HEK293 (cell line): ENCODE measurements around the gene LMBR1.
"Not testable (repeated sequence)": the region's sequence is repeated elsewhere in the genome, so short reads cannot be mapped to it uniquely, and the experiment has no call there.

Experiments
- CTCF ChIA-PET: fragments of 350-600 bp; formaldehyde crosslinking; extraction: SDS; loops from one replicate; lab custom pipeline; 2021; ENCODE audit warnings: antibody characterized with exemption; lab: Yijun Ruan, JAX
- POLR2A ChIA-PET: fragments of 300-600 bp; formaldehyde crosslinking; extraction: SDS; loops from one replicate; lab custom pipeline; 2020; ENCODE audit warnings: antibody characterized with exemption, inconsistent platforms; lab: Yijun Ruan, JAX
- H3K27ac ChIP-seq: fragments of 200-500 bp; sonication (Bioruptor generic); 2 replicates; pipeline ENCODE4 v1.5.1; 2014; ENCODE audit warnings: low read depth, low read length, control low read depth, inconsistent platforms; ENCODE audit errors: extremely low read depth
- H3K36me3 ChIP-seq, 2 experiments: fragments of 200-500 bp in 1 of 2; sonication (Bioruptor generic) in 1 of 2; 1 replicate in 1 of 2; 2 replicates in 1 of 2; pipeline ENCODE4 v1.5.1; 2014 to 2017; ENCODE audit warnings: inconsistent platforms in 2 of 2, low read length in 2 of 2; ENCODE audit not compliant: control insufficient read depth in 2 of 2, insufficient read depth in 1 of 2
- H3K4me1 ChIP-seq: fragments of 200-500 bp; sonication (Bioruptor generic); 2 replicates; pipeline ENCODE4 v1.5.1; 2014; ENCODE audit warnings: mild to moderate bottlenecking, low read length, inconsistent platforms; ENCODE audit not compliant: control insufficient read depth, insufficient read depth
- H3K4me3 ChIP-seq: 2 replicates; pipeline ENCODE4 v1.5.1; 2011; ENCODE audit warnings: low read depth, mild to moderate bottlenecking, control low read depth, low read length, moderate library complexity
- H3K9me3 ChIP-seq: fragments of 200-500 bp; sonication (Bioruptor generic); 2 replicates; pipeline ENCODE4 v1.5.1; 2014; ENCODE audit warnings: low read depth, low read length, inconsistent platforms; ENCODE audit not compliant: control insufficient read depth, insufficient read depth
- GFI1B ChIP-seq: fragments of 450-650 bp; formaldehyde crosslinking; IDR thresholded peaks from 2 replicates; pipeline ENCODE4 v1.5.1; 2016; ENCODE audit warnings: missing biosample characterization, missing genetic modification characterization
- GLIS1 ChIP-seq: fragments of 450-650 bp; formaldehyde crosslinking; IDR thresholded peaks from 2 replicates; pipeline ENCODE4 v1.5.1; 2016; ENCODE audit warnings: missing biosample characterization, missing genetic modification characterization
- IKZF3 ChIP-seq: fragments of 450-650 bp; IDR thresholded peaks from 2 replicates; pipeline ENCODE4 v1.5.0; 2018; ENCODE audit warnings: missing biosample characterization, mild to moderate bottlenecking, missing genetic modification characterization, moderate library complexity
- KLF1 ChIP-seq: fragments of 450-650 bp; formaldehyde crosslinking; IDR thresholded peaks from 2 replicates; pipeline ENCODE4 v1.5.1; 2016; ENCODE audit warnings: missing biosample characterization, missing genetic modification characterization
- MEIS1 ChIP-seq: sonication (generic); formaldehyde crosslinking; IDR thresholded peaks from 2 replicates; pipeline ENCODE4 v1.8.1; 2022; ENCODE audit warnings: missing genetic modification reagents, mild to moderate bottlenecking, borderline replicate concordance
- SALL2 ChIP-seq: fragments of 450-650 bp; formaldehyde crosslinking; IDR thresholded peaks from 2 replicates; pipeline ENCODE4 v1.5.0; 2017; ENCODE audit warnings: missing biosample characterization, mild to moderate bottlenecking, missing genetic modification characterization, borderline replicate concordance
- ZNF121 ChIP-seq: fragments of 450-650 bp; formaldehyde crosslinking; IDR thresholded peaks from 2 replicates; pipeline ENCODE4 v1.5.1; 2016; ENCODE audit warnings: missing biosample characterization, missing genetic modification characterization
- ZNF148 ChIP-seq: fragments of 450-650 bp; formaldehyde crosslinking; IDR thresholded peaks from 2 replicates; pipeline ENCODE4 v1.5.0; 2017; ENCODE audit warnings: missing biosample characterization, missing genetic modification characterization, borderline replicate concordance
- ZNF155 ChIP-seq: fragments of 450-650 bp; formaldehyde crosslinking; IDR thresholded peaks from 2 replicates; pipeline ENCODE4 v1.5.1; 2016; ENCODE audit warnings: missing biosample characterization, missing genetic modification characterization
- ZNF221 ChIP-seq: fragments of 450-650 bp; formaldehyde crosslinking; IDR thresholded peaks from 2 replicates; pipeline ENCODE4 v1.5.1; 2017; ENCODE audit warnings: missing biosample characterization, missing genetic modification characterization, borderline replicate concordance
- ZNF292 ChIP-seq: fragments of 450-650 bp; formaldehyde crosslinking; IDR thresholded peaks from 2 replicates; pipeline ENCODE4 v1.5.1; 2016; ENCODE audit warnings: low read depth, missing biosample characterization, missing genetic modification characterization, borderline replicate concordance
- ZNF416 ChIP-seq: fragments of 450-650 bp; formaldehyde crosslinking; IDR thresholded peaks from 2 replicates; pipeline ENCODE4 v1.5.1; 2016; ENCODE audit warnings: missing biosample characterization, missing genetic modification characterization
- ZNF600 ChIP-seq: fragments of 450-650 bp; formaldehyde crosslinking; IDR thresholded peaks from 2 replicates; pipeline ENCODE4 v1.5.1; 2016; ENCODE audit warnings: missing biosample characterization, missing genetic modification characterization
- ZNF629 ChIP-seq: fragments of 450-650 bp; formaldehyde crosslinking; IDR thresholded peaks from 2 replicates; pipeline ENCODE4 v1.5.1; 2017; ENCODE audit warnings: missing biosample characterization, missing genetic modification characterization
- ZXDB ChIP-seq: fragments of 450-650 bp; formaldehyde crosslinking; IDR thresholded peaks from 2 replicates; pipeline ENCODE4 v1.5.1; 2016; ENCODE audit warnings: missing biosample characterization, missing genetic modification characterization

LMBR1 gene

DNA sequence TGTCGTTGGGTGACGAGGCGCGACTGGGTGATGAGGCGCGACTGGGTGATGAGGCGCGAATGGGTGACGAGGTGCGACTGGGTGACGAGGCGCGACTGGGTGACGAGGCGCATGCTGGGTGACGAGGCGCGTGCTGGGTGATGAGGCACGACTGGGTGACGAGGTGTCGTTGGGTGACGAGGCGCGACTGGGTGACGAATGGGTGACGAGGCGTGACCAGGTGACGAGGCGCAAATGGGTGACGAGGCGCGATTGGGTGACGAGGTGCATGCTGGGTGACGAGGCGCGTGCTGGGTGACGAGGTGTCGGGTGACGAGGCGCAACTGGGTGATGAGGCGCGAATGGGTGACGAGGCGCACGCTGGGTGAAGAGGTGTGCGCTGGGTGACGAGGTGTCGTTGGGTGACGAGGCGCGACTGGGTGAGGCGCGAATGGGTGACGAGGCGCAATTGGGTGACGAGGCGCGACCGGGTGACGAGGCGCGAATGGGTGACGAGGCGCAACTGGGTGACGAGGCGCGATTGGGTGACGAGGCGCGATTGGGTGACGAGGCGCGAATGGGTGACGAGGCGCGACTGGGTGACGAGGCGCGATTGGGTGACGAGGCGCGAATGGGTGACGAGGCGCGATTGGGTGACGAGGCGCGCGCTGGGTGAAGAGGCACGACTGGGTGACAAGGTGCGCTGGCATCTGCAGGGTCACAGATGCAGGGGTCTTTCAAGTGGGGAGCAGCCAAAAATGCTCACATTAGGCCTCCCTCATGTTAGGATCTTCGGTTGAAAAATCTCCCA lies 48.6 kb upstream of the LMBR1 start:
- H3K9me3 ChIP-seq = no peaks in the 10 kb centered on the region
- ChIA-PET CTCF (no interaction called here), POLR2A (no interaction called here)
- no peaks in the 10 kb centered on the region for H3K4me1 ChIP-seq
- H3K36me3 ChIP-seq = no peaks in the 10 kb centered on the region
- H3K4me3 ChIP-seq = no peak overlapping the region
- TF ChIP-seq ZXDB (tag by site-specific recombination) (no peak), GFI1B (no peak), IKZF3 (tag by site-specific recombination) (no peak)
- no peak overlapping the region for H3K27ac ChIP-seq

DNA sequence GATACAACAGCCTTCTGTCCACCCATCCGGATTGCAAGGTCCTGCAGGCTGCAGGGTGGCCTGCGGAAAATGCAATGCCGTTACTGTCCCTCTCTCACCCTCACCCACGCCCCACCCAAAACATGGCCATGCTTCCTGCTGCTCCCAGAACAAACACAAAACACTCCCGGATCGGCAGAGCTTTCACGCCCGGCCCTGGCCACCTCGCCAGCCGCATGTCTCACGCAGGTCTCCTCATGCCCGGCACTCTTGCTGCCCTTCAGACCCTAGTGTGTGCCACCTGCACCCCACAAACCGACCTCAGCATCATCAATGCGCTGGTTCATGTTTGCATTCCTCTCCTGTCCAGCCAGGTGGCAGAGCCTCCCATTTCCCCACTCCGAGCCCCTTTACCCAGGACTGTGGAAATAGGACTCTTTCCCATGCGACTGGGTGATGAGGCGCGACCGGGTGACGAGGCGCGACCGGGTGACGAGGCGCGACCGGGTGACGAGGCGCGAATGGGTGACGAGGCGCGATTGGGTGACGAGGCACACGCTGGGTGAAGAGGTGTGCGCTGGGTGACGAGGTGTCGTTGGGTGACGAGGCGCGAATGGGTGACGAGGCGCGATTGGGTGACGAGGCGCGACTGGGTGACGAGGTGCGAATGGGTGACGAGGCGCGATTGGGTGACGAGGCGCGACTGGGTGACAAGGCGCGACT lies 47.6 kb upstream of the LMBR1 start:
- CTCF ChIA-PET = no interaction called here
- TF ChIP-seq KLF1 (tag by site-specific recombination) (no peak), SALL2 (no peak), ZNF221 (tag by site-specific recombination) (no peak), ZNF629 (tag by site-specific recombination) (no peak), ZNF155 (no peak), ZNF292 (tag by site-specific recombination) (no peak), ZNF600 (tag by site-specific recombination) (no peak), MEIS1 (CRISPR knock-in tag) (no peak), ZNF148 (tag by site-specific recombination) (no peak)
- H3K4me3 ChIP-seq = no peak overlapping the region
- POLR2A ChIA-PET = no interaction called here
- H3K36me3 ChIP-seq = no peaks in the 10 kb centered on the region
- no peaks in the 10 kb centered on the region for H3K4me1 ChIP-seq
- no peak overlapping the region for H3K27ac ChIP-seq
- H3K9me3 ChIP-seq = no peaks in the 10 kb centered on the region

GRCh38 chr7:156936766-156937165 lies 43.8 kb upstream of the LMBR1 start:
- H3K9me3 ChIP-seq, POLR2A ChIA-PET, H3K36me3 ChIP-seq, H3K4me3 ChIP-seq, H3K4me1 ChIP-seq, H3K27ac ChIP-seq: not testable (repeated sequence)
- TF ChIP-seq ZNF121 (tag by site-specific recombination) = peak; percentile 63; the same call in 1 of the 2 replicates
- CTCF ChIA-PET = interaction anchor here (0.8 kb wide), 1 partner anchor 10 kb away, joined by 3 read pairs; no protein-coding TSS in a partner anchor

- TF ChIP-seq GLIS1 (0 out of 2 replicates have a peak, but pooled peaks have one; percentile 20), ZNF416 (tag by site-specific recombination) (no peak)
- CTCF ChIA-PET = interaction anchor here (0.6 to 0.7 kb wide), 2 partner anchors 131 to 340 kb away, joined by 3 to 4 read pairs; no protein-coding TSS in a partner anchor
- POLR2A ChIA-PET = no interaction called here
Observed at GRCh38 chr7:156935250-156935649, 42.3 kb upstream of the LMBR1 start.

More at GRCh38 chr7:156935250-156935649, 42.3 kb upstream of the LMBR1 start:
- Histone ChIP-seq H3K9me3 (no peaks in the 10 kb centered on the region), H3K27ac (no peak overlapping the region), H3K36me3 (no peaks in the 10 kb centered on the region), H3K4me1 (no peaks in the 10 kb centered on the region), H3K4me3 (no peak overlapping the region)
